Measurements from ENCODE around the gene GLYAT.

DNA sequence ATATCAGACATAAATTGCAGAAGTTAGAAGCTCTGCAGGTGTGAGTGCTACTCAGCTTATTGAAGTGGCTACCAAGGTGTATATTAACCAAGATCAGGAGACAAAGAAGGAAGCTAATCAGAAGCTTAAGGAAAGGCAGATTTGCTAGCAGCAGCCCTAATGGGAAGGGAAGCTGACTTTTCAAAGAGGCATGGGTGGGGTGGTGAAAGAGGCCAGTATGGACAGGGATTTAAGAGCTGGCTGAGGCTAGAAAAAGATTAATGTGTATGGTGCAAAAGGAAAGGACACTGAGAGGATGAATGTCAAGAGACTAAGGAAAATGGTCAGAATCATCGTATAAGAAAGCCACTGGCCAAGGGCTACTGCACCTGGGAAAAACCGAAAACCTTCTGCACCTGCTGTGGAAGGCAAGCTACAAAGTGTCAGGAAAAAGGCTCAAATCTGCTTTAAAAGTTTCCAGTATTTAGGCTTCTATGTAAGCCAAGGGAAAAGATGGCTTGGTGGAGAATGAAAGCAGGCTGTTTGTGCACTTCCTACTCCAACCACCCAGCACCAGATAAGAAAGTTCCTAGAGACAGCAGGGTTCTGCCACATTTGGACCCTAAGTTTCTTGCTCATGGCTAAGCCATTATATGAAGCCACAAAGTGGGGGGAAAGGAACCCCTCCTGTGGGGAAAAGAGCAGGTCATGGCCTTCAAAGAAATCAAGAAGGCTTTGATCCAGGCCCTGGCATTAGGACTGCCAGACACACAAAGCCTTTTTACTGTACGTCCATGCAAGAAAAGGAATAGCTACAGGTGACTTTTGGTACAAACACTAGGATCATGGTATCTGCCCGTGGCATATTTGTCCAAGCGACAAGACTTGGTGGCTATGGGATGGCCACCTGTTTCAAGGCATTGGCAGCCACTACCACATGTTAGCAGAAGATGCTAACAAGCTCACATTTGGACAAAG lies 40.9 kb upstream of the GLYAT start:
- TF ChIP-seq CTCF (IDR thresholded peaks at IDR 0.05; ENCODE audit: low read depth, low read length): no peak
- no peak for TF ChIP-seq EZH2phosphoT487 (IDR thresholded peaks at IDR 0.05; ENCODE audit: low read depth)
